NOMO-1 treated with DMSO at 0.1 percent for 48 hours (cell line): ENCODE data around the gene LRRC71.
A peak's percentile ranks its signal among the peaks of the same experiment; 100 is the strongest.

Source experiments
- DNase-seq: peaks from one replicate; lab custom pipeline; 2025; ENCODE audit not compliant: unreplicated experiment; lab: John Stamatoyannopoulos, UW

The LRRC71 gene

DNA sequence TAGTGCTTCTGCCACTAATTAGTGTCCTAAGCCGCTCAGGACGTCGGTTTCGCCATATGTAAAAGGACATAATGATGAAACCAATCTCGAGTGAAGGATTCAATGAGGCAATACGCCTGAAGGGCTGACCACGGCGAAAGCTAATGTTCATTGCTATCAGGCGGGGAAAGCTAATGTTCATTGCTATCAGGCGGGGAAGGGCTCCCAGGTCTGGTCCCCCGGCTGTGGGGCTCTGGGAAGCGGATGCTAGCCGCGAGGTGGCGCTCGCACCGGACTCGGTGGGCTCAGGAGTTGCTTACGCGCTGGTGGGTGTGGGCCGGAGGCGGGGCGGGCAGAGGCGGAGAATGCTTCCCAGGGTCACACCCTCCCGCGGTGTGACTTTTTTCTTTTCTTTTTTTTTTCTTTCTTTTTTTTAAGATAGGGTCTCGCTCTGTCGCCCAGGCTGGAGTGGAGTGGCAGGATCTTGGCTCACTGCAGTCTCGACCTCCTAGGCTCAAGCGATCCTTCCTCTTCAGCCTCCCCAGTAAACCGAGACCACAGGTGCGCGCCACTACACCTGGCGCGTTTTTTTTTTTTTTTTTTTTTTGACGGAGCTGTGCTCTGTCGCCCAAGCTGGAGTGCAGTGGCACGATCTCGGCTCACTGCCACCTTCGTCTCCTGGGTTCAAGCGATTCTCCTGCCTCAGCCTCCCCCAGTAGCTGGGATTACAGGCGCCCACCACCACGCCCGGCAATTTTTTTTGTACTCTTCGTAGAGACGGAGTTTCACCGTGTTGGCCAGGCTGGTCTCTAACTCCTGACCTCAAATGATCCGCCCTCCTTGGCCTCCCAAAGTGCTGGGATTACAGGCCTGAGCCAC is 28.0 kb upstream of the LRRC71 start:
- DNase-seq = peak; percentile 74

DNA sequence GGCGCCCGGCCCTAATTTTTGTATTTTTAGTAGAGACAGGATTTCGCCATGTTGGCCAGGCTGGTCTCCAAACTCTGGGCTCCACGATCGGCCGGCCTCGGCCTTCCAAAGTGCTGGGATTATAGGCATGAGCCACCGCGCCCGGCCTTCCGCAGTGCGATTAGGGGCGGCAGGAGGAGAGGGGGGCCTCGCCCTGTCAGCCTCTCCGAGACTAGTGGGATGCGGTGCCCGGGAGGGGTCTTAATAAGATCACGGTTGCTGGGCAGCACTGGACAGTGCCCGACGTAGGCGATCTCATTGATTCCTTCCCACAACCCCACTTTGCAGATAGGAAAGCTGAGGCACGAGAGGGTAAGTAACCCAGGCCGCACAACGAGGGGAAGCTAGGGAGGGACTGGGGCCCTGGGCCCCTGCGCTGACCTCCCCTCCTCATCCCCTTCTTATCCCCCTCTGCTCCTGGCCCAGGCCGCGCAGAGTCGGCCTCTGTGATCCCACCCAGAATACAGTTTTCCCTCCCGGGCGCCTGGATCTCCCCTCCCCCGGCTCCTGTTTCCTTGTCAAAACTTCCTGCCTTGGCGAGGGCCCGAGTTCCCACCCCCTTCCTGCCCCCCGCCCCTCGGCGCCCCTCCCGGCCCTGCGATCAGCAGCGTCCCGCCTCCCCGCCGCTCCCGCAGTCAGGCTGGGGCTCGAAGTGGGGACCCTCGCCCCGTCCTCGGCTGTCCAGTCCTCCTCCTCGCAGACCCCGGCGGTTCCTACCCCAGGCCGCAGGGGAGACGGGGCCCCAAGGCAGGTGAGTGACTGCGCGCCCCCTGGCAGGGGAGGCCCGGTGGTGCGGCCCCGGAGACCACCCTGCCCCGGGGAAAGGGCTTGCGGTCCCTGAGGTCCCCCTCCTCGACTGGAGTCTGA is 27.1 kb upstream of the LRRC71 start, which contains the start of gene PEAR1:
TSS of gene PEAR1 (plus strand) at position 671 of the 906 bp plus-strand sequence. CDS start 10,209 bp downstream, outside the sequence.
- no peak for DNase-seq

DNA sequence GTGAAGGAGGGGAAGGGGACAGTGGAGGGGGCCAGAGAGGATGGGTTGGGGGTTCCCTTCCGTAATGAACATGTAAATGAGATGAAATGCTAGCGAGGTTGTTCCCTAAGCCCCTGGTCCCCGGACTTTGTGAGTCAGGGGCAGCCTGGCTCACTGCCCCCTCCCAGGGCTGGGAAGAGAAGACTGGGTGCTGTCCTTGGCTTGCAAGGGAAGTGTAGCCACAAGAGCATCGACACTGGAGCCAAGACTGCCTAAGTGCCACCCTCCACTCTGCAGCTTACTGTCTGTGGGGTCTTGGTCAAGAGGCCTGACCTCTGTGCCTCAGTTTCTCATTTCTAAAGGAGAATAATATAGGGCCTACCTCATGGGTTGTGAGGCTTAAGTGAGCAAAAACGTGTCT is 26.4 kb upstream of the LRRC71 start:
- DNase-seq = no peak

DNA sequence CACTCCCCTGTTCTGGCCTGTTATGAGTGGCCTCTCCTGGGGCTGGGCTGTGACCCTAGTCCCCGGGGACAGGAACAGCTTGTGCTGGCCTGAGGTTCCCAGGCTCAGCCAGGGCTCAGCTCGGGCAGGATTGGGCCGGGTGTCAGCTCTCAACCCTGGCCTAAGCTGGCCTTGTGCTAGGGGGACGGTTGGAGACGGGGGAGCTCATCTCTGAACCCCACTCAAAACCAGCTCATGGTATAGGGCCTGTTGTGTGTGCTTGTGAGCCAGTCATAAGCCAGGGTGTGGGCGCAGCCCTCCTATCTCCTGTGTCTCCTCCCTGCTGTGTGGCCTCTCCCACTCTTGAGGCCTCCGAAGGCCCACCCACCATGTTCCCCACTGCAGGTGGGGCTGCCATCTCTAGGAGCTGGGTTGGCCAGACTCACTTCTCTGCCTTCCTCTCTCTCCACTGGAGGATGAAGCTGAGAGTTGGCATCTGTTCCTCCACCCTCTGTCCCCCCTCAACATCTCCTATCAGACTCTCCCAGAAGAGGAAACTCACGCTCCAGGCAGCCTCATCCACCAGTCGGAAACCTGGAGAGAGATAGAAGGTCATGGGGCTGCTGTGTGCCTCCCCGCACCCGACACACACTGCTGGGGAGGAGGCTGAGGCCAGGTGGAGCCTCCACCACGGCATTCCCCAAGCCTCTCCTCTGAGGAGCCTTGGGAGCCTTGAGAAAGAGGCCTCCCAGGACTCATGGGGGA is 25.5 kb upstream of the LRRC71 start:
- DNase-seq = no peak

DNA sequence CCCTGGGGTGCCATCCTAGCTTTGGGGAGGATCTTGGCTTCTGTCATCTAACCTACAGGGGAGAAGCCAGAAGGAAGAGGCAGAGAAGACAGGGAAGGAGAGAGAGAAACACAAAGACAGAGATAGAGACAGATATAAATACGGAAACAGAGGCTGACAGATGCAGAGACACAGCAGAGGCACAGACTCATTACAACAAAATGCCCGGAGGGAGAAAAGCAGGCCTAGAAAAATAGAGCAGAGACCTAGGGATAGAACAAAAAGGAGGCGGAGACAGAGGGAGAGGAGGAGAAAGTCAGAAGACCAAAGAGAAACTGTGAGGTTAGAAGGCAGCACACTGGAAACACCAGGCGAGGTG is 25.0 kb upstream of the LRRC71 start:
- DNase-seq = no peak

DNA sequence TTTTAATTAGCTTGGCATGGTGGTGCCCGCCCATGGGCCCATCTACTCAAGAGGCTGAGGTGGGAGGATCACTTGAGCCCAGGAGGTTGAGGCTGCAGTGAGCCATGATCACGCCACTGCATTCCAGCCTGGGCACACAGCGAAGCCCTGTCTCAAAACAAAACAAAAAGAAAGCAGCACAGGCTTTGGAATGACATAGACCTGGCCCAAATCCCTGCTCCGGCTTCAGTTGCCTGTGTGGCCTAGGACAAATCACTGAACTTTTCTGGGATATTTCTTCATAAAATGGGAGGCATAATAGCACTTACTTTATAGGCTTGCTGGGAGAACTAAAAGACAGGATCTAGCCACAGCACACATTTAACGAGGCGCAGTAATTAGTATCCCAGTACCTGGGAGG is 24.5 kb upstream of the LRRC71 start:
- no peak for DNase-seq

DNA sequence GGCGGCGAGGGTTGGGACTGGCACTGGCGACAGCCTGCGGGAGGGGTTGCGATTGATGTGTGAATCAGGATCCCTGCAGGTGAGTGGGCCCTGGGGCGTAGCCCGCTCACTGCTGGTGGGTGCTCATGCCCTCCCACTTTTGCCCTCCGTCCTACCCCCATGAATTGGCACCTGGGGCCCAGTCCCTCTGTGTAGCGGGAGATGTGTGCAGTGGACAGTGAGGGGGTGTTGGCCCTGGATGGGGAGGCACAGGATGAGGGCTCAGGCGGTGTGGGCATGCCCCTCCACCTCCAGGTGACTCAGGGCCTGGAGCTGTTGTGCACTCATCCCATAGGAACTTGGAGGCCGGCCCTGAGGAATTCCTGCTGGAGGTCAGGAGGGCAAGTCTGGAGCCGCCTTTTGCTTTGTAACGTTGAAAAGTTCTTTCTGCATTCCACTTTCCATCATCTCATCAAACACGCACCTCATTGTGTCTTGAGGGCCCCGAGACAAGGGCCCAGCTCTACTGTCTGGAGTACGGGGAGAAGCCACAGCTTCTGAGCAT is 23.9 kb upstream of the LRRC71 start:
- DNase-seq = no peak

DNA sequence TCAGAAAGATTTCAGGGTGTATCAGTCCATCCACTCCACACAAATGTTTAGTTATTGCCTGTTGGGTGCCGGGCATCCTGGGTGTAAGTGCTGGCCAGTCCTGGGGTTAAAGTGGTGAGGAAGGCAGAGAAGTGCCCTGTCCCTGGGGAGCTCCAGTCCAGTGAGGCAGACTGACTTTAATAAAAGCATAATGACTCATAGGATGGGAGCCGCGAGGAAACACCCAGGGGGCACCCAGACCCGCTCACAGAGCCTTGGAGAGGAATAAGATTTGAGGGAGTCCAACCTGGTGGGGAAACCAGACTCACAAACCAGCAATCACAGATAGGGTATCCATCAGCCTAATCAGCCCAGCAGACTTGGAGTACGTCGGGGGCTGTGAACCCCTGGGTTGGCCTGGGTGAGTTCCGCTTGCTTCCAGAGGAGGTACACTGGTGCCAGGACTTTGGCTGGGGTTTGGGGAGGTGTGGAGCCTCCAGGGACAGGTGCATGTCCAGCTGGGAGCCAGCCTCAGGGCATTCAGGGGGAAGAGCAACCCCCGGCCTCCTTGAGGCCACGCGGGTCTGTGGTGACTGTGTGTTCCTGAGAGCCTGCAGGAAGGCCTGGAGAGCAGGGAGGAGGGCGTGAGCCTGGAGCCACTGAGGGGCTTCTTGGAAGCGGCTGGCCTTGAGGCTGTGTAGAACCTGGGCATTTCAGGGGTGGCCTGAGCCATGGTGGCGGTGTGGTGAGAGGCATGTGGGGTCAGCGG is 23.2 kb upstream of the LRRC71 start:
- no peak for DNase-seq

DNA sequence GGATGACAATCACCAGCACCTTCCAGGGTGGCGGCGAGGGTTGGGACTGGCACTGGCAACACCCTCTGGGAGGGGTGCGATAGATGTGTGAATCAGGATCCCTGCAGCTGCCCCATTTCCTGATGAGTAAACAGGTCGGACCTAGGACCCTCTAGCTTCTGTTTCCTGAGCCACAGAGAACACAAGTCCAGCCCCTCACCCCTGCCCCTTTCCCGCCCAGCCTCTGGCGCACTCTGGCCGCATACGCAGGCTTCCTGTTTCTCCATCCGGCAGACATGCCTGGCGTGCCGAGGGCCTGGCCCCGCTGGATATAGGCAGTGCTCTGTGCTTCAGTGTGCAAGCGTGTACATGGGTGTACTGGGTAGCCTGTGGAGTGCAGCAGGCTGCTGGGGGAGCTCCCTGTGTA is 22.3 kb upstream of the LRRC71 start:
- DNase-seq = peak; percentile 20

DNA sequence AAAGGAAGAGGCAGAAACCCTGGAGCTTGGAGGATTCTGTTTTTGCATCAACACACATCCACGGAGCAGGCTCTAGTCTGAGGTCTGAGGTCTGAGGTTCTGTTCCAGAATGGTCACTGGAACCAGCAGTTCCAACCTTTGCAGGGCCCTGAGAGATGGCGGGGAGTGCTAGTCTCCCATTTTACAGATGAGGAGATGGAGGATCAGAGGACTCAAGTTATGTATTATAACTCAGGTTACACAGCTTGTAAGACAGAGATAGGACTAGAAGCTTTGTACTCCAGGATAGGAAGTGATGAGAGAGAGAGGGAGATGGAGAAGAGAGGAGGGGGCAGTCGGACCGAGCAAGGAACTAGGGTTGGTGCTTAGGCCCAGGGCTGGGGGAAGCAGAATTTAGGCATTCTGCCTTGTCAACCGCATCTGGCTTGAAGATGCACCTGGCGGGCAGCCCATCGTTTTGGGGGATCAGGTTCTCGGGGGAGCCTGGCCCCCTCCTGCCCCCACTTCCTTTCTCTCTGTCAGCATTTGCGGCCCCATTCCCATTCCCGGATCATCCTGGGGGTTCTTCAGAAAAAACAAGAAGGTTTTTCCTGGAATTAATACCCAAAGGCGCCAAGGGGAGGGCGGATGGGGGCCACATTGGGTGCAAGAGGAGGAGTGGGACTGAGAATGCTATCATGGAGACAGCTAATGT is 21.3 kb upstream of the LRRC71 start:
- DNase-seq = no peak

DNA sequence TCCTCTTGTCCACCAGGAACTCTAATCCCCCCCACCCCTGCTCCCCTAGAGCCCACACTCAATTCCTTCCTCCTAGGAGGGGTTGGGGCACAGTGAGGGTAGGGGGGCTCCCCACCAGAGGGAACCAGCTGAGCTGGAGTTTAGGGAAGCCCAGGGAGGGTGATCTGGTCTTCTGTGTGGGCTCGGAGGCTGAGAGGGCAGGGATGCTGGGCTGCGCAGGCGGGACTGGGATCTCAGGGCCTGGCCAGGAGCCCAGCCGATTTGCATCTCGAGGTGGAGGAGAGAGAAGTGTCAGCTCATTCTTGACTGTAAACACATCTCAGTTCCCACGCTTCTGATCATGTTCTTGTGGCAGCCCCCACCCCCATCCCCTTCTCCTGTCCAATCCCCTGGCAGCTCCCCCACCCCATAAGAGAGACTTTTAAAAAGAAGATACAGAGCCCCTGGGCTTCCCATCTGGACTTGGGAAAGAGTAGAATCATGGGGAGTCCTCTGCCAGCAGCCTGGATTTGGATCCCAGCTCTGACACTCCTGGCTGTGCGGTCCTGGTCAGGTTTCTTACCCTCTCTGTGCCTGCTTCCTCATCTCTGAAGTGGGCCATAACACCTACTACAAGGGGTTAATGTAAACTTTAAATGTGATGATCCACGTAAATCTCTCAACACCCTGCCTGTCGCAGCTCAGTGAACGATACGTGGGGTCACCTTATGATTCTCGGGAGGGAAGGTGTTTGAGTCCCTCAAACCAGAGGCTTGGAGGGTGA is 20.3 kb upstream of the LRRC71 start:
- no peak for DNase-seq

DNA sequence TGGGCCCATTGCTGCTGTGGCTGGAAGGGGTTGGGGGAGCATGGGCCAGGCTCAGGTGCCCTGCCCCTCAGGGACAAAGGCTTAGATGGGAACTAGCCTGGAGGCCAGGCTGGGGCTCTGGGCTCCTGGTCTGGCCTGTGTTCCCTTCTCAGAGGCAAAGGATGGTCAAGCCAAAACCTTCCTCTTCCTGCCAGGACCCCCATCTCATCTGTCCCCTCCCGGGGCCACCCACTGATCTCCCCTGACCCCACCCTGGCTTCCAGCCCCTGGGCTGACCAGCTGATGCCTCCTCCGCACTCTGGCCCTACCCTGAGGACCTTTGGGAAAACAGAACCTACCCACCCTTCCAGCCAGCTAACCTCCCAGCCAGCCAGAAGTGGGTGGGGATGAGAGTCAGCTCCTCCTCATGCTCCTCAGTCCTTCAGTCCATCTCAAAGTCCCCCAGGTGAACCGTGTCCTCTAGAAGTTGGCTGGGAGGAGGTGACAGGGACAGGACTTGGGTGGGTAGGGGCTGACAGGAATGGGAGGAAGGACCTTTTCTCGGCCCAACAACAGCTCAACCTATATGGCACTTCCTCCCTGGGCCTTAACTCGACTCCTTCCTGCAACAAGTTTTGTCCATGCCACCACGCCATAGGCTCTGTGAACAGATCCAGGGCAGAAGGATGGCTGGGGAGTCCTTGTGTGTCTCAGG is 19.4 kb upstream of the LRRC71 start:
- DNase-seq = no peak

DNA sequence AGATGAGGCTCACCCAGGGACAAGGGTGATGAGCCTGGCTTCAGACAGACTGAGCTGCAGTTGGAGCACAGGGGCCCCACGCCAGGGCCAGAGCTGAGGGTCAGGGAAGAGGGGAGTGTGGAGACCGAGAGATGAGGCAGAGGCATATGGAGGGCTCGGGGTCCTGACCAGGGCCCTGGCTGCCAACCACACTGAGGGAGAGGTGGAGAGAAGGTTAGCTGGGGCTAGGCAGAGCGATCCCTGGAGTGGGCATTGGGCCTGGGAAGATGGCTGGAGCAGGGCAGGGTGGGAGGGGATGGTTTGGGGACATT is 18.9 kb upstream of the LRRC71 start:
- no peak for DNase-seq

DNA sequence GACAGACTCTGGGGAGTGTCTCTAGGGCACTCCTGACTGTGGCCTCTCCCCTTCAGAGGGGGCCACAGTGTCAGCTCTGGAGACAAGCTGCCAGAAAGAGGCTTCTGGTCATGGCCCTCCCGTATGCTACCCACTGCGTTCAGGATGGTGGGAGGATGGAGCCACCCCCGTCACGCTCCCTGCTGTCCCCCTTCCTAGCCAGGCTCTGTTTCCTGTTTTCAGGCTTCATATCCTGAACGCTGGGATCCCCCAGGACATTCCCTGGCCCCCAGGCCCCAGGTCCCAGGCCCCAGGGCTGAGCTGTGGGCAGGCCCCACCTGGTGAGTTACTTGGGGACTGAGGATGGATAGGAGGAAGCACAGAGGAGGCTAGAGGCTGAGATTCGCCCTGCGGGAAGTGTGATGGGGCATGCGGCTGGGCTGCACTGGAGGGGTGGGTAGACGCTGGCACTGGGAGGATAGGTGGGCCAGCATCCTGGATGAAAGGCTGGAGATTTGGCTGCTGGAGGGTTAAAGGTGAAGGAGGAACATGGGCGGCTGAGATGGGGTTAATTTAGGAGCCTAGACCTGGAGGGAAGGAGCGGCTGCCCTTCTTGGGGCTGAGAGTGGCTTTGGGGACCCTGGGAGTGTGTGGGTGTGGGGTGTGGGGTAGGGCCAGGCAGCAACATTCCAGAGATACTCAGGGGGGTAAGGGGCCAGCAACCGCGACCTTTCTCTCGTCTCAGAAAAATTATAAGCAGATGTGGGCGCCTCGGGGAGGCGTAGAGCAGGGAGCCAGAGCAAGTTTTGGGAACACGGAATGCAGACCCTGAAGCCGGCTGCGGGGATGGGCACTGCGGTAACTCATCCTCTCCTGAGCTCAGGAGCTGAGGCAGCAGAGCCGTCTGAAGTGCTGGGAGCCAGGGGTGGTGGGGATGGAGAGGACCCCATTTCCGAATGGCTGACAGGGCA is 18.2 kb upstream of the LRRC71 start:
- no peak for DNase-seq

DNA sequence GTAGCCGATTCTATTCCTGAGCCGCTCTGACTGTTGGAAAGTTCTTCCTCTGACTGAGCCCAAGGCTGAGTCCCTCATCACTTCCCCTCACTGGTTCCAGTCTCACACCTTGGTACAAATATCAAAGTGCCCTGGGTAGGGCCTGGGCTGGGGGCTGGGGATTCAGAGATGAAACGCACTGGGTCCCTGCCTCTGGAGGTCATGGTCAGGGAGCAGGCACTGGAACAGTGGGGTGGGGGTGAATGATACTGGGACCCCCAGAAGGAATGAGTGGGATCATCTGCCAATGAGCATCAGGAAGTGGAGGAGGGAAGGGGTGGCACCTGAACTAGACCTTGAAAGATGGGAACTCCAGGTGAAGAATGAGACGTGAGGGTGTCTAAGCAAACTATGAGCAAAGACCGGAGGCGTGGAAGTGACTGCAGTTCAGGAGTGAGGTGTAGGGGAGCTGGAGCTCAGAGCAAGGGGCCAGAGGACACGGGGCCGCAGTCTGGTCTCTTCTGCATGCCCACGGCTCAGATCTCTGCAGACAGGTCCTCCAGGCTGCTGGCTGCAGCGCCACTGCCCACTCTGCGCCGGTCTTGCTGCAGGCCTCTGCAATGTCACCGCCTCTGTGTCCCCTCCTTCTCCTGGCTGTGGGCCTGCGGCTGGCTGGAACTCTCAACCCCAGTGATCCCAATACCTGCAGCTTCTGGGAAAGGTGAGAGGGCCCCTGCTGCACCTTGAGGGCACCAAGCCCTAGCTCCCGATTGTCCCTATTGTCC is 16.9 kb upstream of the LRRC71 start:
- no peak for DNase-seq

DNA sequence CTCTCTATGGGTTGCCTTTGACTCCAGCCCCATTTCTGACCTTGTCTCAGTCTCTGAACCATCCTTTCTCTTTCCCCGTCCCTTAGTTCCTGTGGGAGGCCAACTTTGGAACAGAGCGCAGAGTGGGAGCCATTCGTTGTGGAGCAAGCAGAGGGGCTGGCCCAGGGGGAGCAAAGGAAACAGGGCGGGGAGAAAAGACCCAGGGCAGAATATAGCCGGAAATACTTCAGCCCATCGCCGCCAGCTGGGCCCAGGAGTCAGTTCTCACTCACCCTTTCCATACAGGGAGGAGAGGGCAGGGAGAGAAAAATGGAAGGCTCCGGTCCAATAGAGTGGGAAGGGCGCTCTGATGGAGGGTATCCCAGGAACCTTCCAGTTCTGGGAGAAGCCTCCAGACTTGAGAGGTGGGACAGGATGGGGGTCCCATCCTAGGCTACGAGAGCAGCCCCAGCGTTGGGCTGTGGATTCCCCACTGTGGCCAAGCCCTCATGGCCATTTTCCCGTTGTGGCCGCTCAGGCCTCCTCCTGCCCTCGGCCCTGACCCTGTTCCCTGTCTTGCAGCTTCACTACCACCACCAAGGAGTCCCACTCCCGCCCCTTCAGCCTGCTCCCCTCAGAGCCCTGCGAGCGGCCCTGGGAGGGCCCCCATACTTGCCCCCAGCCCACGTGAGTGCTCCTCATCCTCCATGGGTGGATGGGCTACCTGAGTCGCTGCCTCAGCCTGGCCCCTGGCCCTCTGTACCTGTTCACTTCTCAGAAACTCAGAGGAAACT is 16.1 kb upstream of the LRRC71 start:
- no peak for DNase-seq
